ENCODE measurements around the gene FN1.

The FN1 gene

GRCh38 chr2:215435870-215436704 is at the start of gene FN1:
FN1 (minus strand) TSS chr2:215436068; CDS start chr2:215435802, 266 bp downstream.
- DNase-seq, result peak; percentile 23

GRCh38 chr2:215485032-215485431 is 49.2 kb upstream of the FN1 start:
- no peak for DNase-seq

- no peak for DNase-seq
Measured at GRCh38 chr2:215484570-215484969, 48.7 kb upstream of the FN1 start.

GRCh38 chr2:215483431-215483830 is 47.6 kb upstream of the FN1 start:
- no peak for DNase-seq

- no peak for DNase-seq
Measured at GRCh38 chr2:215479536-215480240, 43.8 kb upstream of the FN1 start.

- no peak for DNase-seq
Measured at GRCh38 chr2:215479121-215479520, 43.3 kb upstream of the FN1 start.

- DNase-seq, result no peak
Measured at GRCh38 chr2:215476424-215476823, 40.6 kb upstream of the FN1 start.

- no peak for DNase-seq
Measured at GRCh38 chr2:215466097-215466909, 30.4 kb upstream of the FN1 start.

GRCh38 chr2:215465256-215465655 is 29.4 kb upstream of the FN1 start:
- DNase-seq, result peak; percentile 15

GRCh38 chr2:215461836-215462532 is 26.1 kb upstream of the FN1 start:
- DNase-seq, result no peak

GRCh38 chr2:215460682-215461382 is 25.0 kb upstream of the FN1 start:
- no peak for DNase-seq

GRCh38 chr2:215455958-215456357 is 20.1 kb upstream of the FN1 start:
- DNase-seq, result no peak

GRCh38 chr2:215454519-215455246 is 18.8 kb upstream of the FN1 start:
- peak; percentile 43 for DNase-seq

- no peak for DNase-seq
Measured at GRCh38 chr2:215452725-215453124, 16.9 kb upstream of the FN1 start.

- no peak for DNase-seq
Measured at GRCh38 chr2:215451012-215451756, 15.3 kb upstream of the FN1 start.

GRCh38 chr2:215450188-215451011 is 14.5 kb upstream of the FN1 start:
- no peak for DNase-seq

- DNase-seq, result no peak
Measured at GRCh38 chr2:215447673-215448081, 11.8 kb upstream of the FN1 start.

- no peak for DNase-seq
Measured at GRCh38 chr2:215447056-215447455, 11.2 kb upstream of the FN1 start.

GRCh38 chr2:215442401-215442787 is 6.5 kb upstream of the FN1 start:
- no peak for DNase-seq
